Ectodermal cell (in vitro differentiated cells): ENCODE data around the gene METTL13.

Experiments
- H3K27ac ChIP-seq: 2 replicates; pipeline ENCODE4 v1.7.0; 2013; ENCODE audit warnings: mild to moderate bottlenecking, low read depth, low read length; ENCODE audit not compliant: insufficient read depth, poor library complexity, severe bottlenecking
- H3K27me3 ChIP-seq: 2 replicates; pipeline ENCODE4 v1.7.0; 2013; ENCODE audit warnings: mild to moderate bottlenecking, low read length; ENCODE audit not compliant: insufficient read depth, control insufficient read depth, poor library complexity, severe bottlenecking
- H3K36me3 ChIP-seq: one replicate; pipeline ENCODE4 v1.7.0; 2013; ENCODE audit warnings: low read length; ENCODE audit not compliant: control insufficient read depth, insufficient read depth
- H3K4me1 ChIP-seq: one replicate; pipeline ENCODE4 v1.7.0; 2013; ENCODE audit warnings: low read length; ENCODE audit not compliant: control insufficient read depth, insufficient read depth
- H3K4me3 ChIP-seq: 2 replicates; pipeline ENCODE4 v1.7.0; 2013; ENCODE audit warnings: low read depth, low read length, control low read depth; ENCODE audit not compliant: insufficient read depth
- H3K9me3 ChIP-seq: 2 replicates; pipeline ENCODE4 v1.7.0; 2013; ENCODE audit warnings: mild to moderate bottlenecking, low read length, moderate library complexity; ENCODE audit not compliant: control insufficient read depth
- WGBS, 2 experiments: methylation state at CpG; one replicate each; pipeline ENCODE4 v1.1.7; 2013; ENCODE audit warnings: missing lambda C conversion rate in 2 of 2; 5-methylcytosine and 5-hydroxymethylcytosine counted together

Gene METTL13

GRCh38 chr1:171811672-171812071 lies 30.2 kb downstream of the METTL13 start:
- no peaks in the 10 kb centered on the region for H3K27me3 ChIP-seq
- no peaks in the 10 kb centered on the region for H3K36me3 ChIP-seq
- no peaks in the 10 kb centered on the region for H3K9me3 ChIP-seq
- H3K27ac ChIP-seq, result no peak overlapping the region
- H3K4me1 ChIP-seq, result peaks cover 3% of the 10 kb centered on the region
- no peak overlapping the region for H3K4me3 ChIP-seq

DNA sequence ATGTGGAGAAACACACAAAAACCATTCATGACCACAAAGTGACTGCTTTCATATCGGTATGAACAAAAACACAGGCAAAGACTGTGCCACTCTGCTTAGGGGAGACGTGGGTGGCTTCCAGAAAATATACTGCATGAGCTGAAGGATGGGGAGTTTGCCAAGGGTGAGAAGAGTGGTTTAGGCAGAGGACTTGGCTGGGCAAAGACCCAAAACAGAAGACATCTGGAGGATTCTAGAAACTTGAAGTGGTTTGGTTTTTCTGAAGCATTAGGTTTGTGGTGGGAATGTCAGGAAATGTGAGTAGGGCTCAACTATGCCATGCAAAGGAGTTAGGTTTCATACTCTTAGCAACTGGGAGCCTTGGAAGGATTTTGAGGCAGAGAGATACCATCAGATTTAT lies 33.2 kb downstream of the METTL13 start:
- H3K4me1 ChIP-seq, result peaks cover 11% of the 10 kb centered on the region
- H3K4me3 ChIP-seq, result no peak overlapping the region
- no peaks in the 10 kb centered on the region for H3K9me3 ChIP-seq
- no peaks in the 10 kb centered on the region for H3K36me3 ChIP-seq
- H3K27me3 ChIP-seq, result no peaks in the 10 kb centered on the region
- WGBS, 2 experiments, result 90 to 96% methylated on average over 2 of the region's 2 CpGs
- no peak overlapping the region for H3K27ac ChIP-seq

- Histone ChIP-seq H3K27me3 (no peaks in the 10 kb centered on the region), H3K27ac (no peak overlapping the region)
- WGBS, 2 experiments, result 72 to 79% methylated on average over 1 to 3 of the region's 3 CpGs
Observed at GRCh38 chr1:171816300-171816901, 34.9 kb downstream of the METTL13 start.

DNA sequence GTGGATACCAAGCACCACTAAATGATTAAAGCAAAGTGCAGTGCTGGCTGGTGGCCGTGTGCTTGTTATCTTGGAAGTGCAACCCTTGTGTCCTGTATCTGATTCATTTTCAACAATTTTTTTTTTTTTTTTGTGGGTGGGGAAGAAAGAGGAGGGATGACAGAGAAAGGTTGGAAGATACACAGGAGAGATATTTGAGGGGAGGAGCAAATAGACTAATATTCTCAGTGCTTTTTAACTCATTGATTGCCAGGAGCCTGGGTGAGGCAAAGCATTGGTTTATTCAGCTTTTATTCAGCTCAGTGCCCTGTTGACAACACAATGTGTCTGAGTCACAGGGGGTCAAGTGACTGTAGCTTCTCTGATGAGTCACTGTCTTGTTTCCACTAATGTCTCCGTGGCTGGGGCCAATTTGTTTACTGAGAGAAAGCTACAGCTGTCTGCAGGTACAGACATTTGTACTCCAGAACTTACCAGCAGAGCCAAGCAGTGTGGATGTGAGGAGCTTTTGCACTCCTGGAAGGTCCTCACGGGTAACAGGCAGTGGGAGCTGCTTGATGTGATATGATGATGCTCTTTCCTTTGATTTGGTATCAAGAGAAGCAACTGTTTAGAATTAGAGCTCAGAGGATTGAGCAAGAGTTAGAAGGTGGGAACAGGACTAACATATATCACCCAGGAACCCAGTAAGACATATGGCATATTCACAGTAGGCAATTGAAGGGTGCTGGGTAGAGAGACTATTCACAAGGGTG lies 36.2 kb downstream of the METTL13 start:
- Histone ChIP-seq H3K36me3 (no peaks in the 10 kb centered on the region), H3K4me3 (no peak overlapping the region), H3K4me1 (peaks cover 11% of the 10 kb centered on the region), H3K9me3 (no peaks in the 10 kb centered on the region), H3K27me3 (no peaks in the 10 kb centered on the region), H3K27ac (no peak overlapping the region)
- WGBS, 2 experiments, result 22 to 25% methylated on average over 3 of the region's 3 CpGs

More at GRCh38 chr1:171816300-171816901, 34.9 kb downstream of the METTL13 start:
- Histone ChIP-seq H3K4me3 (no peak overlapping the region), H3K4me1 (peaks cover 11% of the 10 kb centered on the region), H3K9me3 (no peaks in the 10 kb centered on the region), H3K36me3 (no peaks in the 10 kb centered on the region)

GRCh38 chr1:171819946-171820345 lies 38.5 kb downstream of the METTL13 start:
- peaks cover 11% of the 10 kb centered on the region for H3K4me1 ChIP-seq
- WGBS, 2 experiments, result 50% methylated on average over 2 of the region's 2 CpGs

GRCh38 chr1:171826973-171827372 lies 45.5 kb downstream of the METTL13 start:
- WGBS, 2 experiments, result 0% methylated on average over 1 of the region's 1 CpG
- H3K9me3 ChIP-seq, result no peaks in the 10 kb centered on the region
- H3K4me3 ChIP-seq, result no peak overlapping the region
- H3K4me1 ChIP-seq, result no peaks in the 10 kb centered on the region
- no peak overlapping the region for H3K27ac ChIP-seq
- H3K36me3 ChIP-seq, result no peaks in the 10 kb centered on the region
- H3K27me3 ChIP-seq, result no peaks in the 10 kb centered on the region

More at GRCh38 chr1:171819946-171820345, 38.5 kb downstream of the METTL13 start:
- no peaks in the 10 kb centered on the region for H3K9me3 ChIP-seq
- H3K4me3 ChIP-seq, result no peak overlapping the region
- no peak overlapping the region for H3K27ac ChIP-seq
- no peaks in the 10 kb centered on the region for H3K36me3 ChIP-seq
- no peaks in the 10 kb centered on the region for H3K27me3 ChIP-seq

- 92 to 93% methylated on average over 11 of the region's 11 CpGs for WGBS, 2 experiments
Observed at GRCh38 chr1:171828794-171829193, 47.3 kb downstream of the METTL13 start.

DNA sequence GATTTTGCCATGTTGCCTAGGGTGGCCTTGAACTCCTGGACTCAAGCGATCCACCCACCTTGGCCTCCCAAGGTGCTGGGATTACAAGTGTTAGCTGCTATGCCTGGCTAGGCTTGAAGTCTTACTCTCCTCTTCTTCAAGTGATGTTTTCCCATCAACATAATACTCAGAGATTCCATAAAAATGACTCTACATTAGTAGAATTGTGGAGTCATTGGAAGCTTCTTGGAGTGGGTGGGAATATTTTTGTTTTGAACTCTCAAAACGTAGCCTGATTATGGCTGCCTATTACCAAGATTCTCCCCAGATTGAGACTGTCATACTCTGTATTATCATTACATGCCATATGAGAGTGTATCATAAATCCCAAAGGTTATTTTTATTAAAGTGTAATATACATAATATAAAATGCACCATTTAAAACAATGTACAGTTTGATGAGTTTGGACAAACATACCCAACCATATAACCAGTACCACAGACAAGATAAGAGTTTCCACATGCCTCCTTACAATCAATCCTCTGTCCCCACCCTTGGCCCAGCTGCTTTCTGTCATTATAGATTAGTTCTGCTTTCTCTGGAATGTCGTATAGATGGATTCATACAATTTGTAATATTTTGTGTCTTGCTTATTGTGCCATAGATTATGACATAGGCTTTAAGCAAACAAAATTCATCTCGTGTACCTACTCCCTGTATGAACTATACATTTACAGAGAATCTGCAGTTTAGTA lies 51.8 kb downstream of the METTL13 start:
- Histone ChIP-seq H3K9me3 (no peaks in the 10 kb centered on the region), H3K27me3 (no peaks in the 10 kb centered on the region), H3K4me1 (no peaks in the 10 kb centered on the region), H3K4me3 (no peak overlapping the region), H3K36me3 (no peaks in the 10 kb centered on the region), H3K27ac (no peak overlapping the region)
- 50 to 67% methylated on average over 2 to 3 of the region's 4 CpGs for WGBS, 2 experiments

More at GRCh38 chr1:171828794-171829193, 47.3 kb downstream of the METTL13 start:
- Histone ChIP-seq H3K4me1 (no peaks in the 10 kb centered on the region), H3K27ac (no peak overlapping the region), H3K27me3 (no peaks in the 10 kb centered on the region), H3K36me3 (no peaks in the 10 kb centered on the region), H3K9me3 (no peaks in the 10 kb centered on the region), H3K4me3 (no peak overlapping the region)

DNA sequence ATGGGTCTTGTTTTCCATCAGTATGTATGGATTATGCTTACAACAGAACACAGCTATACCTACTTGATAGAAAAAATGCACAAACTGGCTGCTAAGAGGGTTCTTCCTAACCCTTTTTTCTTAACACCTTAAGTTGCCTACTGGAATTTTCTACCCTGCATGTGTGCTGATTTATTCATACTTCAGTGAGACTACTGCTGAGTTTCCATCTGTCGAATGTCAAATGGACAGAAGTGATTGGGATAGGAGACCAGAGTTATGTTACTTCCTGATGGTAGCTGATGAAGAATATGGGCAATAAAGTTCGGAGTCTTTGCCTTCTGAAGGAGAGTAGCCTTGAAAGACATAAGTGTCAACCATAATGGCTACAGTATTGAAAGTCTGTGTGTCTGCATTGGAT lies 53.4 kb downstream of the METTL13 start:
- Histone ChIP-seq H3K27ac (no peak overlapping the region), H3K36me3 (no peaks in the 10 kb centered on the region), H3K4me1 (no peaks in the 10 kb centered on the region), H3K4me3 (no peak overlapping the region), H3K9me3 (no peaks in the 10 kb centered on the region), H3K27me3 (peaks cover 11% of the 10 kb centered on the region)
- WGBS, 2 experiments, result 93% methylated on average over 2 of the region's 2 CpGs

DNA sequence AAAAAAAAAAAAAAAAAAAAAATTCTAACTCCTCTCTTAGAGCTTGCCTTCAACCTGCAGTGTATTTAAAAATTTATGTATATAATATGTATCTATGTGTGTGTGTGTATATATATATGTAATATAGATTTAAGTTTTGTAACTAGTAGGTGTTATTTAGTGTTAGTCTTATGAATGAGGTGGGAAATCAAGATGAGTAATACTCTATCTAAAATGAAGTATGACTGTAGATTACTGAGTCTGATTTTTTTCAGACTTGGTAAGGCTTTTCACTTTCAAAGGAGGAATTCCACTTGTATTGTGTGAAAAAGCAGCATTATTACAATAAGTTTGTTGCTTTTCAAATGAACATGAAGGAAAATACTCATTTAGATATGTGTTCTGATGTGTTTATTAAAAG lies 54.4 kb downstream of the METTL13 start:
- Histone ChIP-seq H3K27ac (no peak overlapping the region), H3K9me3 (no peaks in the 10 kb centered on the region), H3K27me3 (peaks cover 21% of the 10 kb centered on the region), H3K36me3 (no peaks in the 10 kb centered on the region), H3K4me3 (no peak overlapping the region), H3K4me1 (no peaks in the 10 kb centered on the region)
